WTC11 (cell line): ENCODE results near the gene L1CAM. TPM values are rescaled to one million over a fixed set of nuclear protein-coding genes. Genes with fewer than 3 reads are reported as not detected.

Source experiments
- ATAC-seq: fragments of 200-7000 bp; cut with Tn5 transposase; 2 replicates; pipeline ENCODE4 v1.10.0; 2021; ENCODE audit warnings: mild to moderate bottlenecking, moderate library complexity
- CTCF ChIA-PET: fragments of 300-600 bp; sonication (Branson Sonifier 250); formaldehyde crosslinking; loops from one replicate; lab custom pipeline; 2021; ENCODE audit warnings: antibody characterized with exemption; lab: Charles Lee
- POLR2A ChIA-PET: fragments of 350-600 bp; sonication (Branson Sonifier 250); formaldehyde crosslinking; loops from one replicate; lab custom pipeline; 2021; ENCODE audit warnings: antibody characterized with exemption; lab: Charles Lee
- DNase-seq: peaks from one replicate; pipeline ENCODE4 v3.0.0; 2021; ENCODE audit warnings: low spot score
- H3K27ac Mint-ChIP-seq: 2 replicates; pipeline ENCODE4 v1.8.0; 2021; ENCODE audit warnings: mixed read lengths
- H3K27me3 Mint-ChIP-seq: 2 replicates; pipeline ENCODE4 v1.8.0; 2021; ENCODE audit warnings: low read depth, mild to moderate bottlenecking, moderate library complexity, mixed read lengths
- H3K36me3 Mint-ChIP-seq: 2 replicates; pipeline ENCODE4 v1.8.0; 2021; ENCODE audit warnings: mixed read lengths
- H3K4me1 Mint-ChIP-seq: 2 replicates; pipeline ENCODE4 v1.8.0; 2022; ENCODE audit warnings: mixed read lengths
- H3K4me3 Mint-ChIP-seq: 2 replicates; pipeline ENCODE4 v1.8.0; 2021; ENCODE audit warnings: mild to moderate bottlenecking, moderate library complexity, mixed read lengths
- H3K9me3 Mint-ChIP-seq: 2 replicates; pipeline ENCODE4 v1.8.0; 2021; ENCODE audit warnings: mixed read lengths
- ATF1 ChIP-seq: sonication (generic); formaldehyde crosslinking; IDR thresholded peaks from 2 replicates; pipeline ENCODE4 v1.8.1; 2023; ENCODE audit warnings: mild to moderate bottlenecking, moderate library complexity, missing genetic modification reagents
- CBFB ChIP-seq: sonication (generic); formaldehyde crosslinking; IDR thresholded peaks from 2 replicates; pipeline ENCODE4 v1.8.1; 2022; ENCODE audit warnings: mild to moderate bottlenecking, low read depth, missing genetic modification reagents
- CREB1 ChIP-seq: sonication (generic); formaldehyde crosslinking; IDR thresholded peaks from 2 replicates; pipeline ENCODE4 v1.8.0; 2023; ENCODE audit warnings: mild to moderate bottlenecking, missing genetic modification reagents
- ELF4 ChIP-seq: sonication (generic); formaldehyde crosslinking; IDR thresholded peaks from 2 replicates; pipeline ENCODE4 v1.8.1; 2022; ENCODE audit warnings: low read depth, mild to moderate bottlenecking, moderate library complexity, missing genetic modification reagents
- FOXK1 ChIP-seq: sonication (generic); formaldehyde crosslinking; IDR thresholded peaks from 2 replicates; pipeline ENCODE4 v1.8.0; 2022; ENCODE audit warnings: mild to moderate bottlenecking, moderate library complexity, missing genetic modification reagents
- KAT7 ChIP-seq: sonication (generic); formaldehyde crosslinking; IDR thresholded peaks from 2 replicates; pipeline ENCODE4 v1.8.1; 2023; ENCODE audit warnings: missing genetic modification reagents, mild to moderate bottlenecking, borderline replicate concordance
- NFYB ChIP-seq: sonication (generic); formaldehyde crosslinking; conservative IDR thresholded peaks from 2 replicates; pipeline ENCODE4 v1.8.0; 2022; ENCODE audit warnings: low read depth, missing genetic modification reagents
- PRRX2 ChIP-seq: fragments of 250-450 bp; sonication (Bioruptor Pico); IDR thresholded peaks from 2 replicates; pipeline ENCODE4 v1.8.0; 2021; ENCODE audit warnings: mild to moderate bottlenecking
- ZBTB21 ChIP-seq: sonication (generic); formaldehyde crosslinking; IDR thresholded peaks from 2 replicates; pipeline ENCODE4 v1.8.1; 2023; ENCODE audit warnings: mild to moderate bottlenecking, missing genetic modification reagents, borderline replicate concordance
- ZNF263 ChIP-seq: sonication (generic); formaldehyde crosslinking; IDR thresholded peaks from 2 replicates; pipeline ENCODE4 v1.8.1; 2022; ENCODE audit warnings: low read depth, mild to moderate bottlenecking, moderate library complexity, missing genetic modification reagents
- total RNA-seq: library from RNA; stranded (reverse); gene quantifications from 3 replicates; pipeline ENCODE4 v1.2.3, GENCODE V29; 2021
- TF ChIP-seq, protein P1 (sequence below): sonication (generic); formaldehyde crosslinking; IDR thresholded peaks from 2 replicates; pipeline ENCODE4 v1.8.1; 2023; ENCODE audit warnings: mild to moderate bottlenecking, moderate library complexity, missing genetic modification reagents
- TF ChIP-seq, protein P2 (sequence below): sonication (generic); formaldehyde crosslinking; IDR thresholded peaks from 2 replicates; pipeline ENCODE4 v1.8.0; 2022; ENCODE audit warnings: missing genetic modification reagents
- TF ChIP-seq, protein P3 (sequence below): sonication (generic); formaldehyde crosslinking; IDR thresholded peaks from 2 replicates; pipeline ENCODE4 v1.8.0; 2022; ENCODE audit warnings: mild to moderate bottlenecking, missing genetic modification reagents
- TF ChIP-seq, protein P4 (sequence below): fragments of 200-600 bp; IDR thresholded peaks from 2 replicates; pipeline ENCODE4 v1.8.0; 2022; ENCODE audit warnings: antibody characterized with exemption
- TF ChIP-seq, protein P5 (sequence below): sonication (generic); formaldehyde crosslinking; IDR thresholded peaks from 2 replicates; pipeline ENCODE4 v1.8.1; 2022; ENCODE audit warnings: mild to moderate bottlenecking, moderate library complexity, missing genetic modification reagents
- TF ChIP-seq, protein P6 (sequence below): fragments of 250-450 bp; sonication (Bioruptor Pico); conservative IDR thresholded peaks from 2 replicates; pipeline ENCODE4 v1.9.0; 2021; ENCODE audit warnings: mild to moderate bottlenecking

L1CAM gene
- total RNA-seq, 1 experiment from 2014 or later = 40.2 TPM

DNA sequence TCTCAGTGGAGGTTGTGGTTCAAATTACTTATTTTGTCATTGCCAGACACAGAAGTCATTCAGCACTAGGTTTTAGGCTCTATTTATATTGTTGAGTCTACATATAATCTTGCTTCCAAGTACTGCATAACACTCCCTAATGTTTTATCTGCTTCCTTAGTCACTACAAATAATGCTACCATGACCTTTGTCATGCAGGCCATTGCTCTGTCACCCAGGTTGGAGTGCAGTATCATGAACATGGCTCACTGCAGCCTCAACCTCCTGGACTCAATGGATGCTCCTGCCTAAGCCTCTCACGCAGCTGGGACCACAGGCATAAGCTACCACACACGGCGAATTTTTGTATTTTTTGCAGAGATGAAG lies 32.1 kb downstream of the L1CAM start:
- H3K4me3 Mint-ChIP-seq = no peak overlapping the region
- CTCF ChIA-PET = no interaction called here
- ATAC-seq (no peak), DNase-seq (no peak)
- H3K9me3 Mint-ChIP-seq = no peaks in the 10 kb centered on the region
- peaks cover 50% of the 10 kb centered on the region for H3K4me1 Mint-ChIP-seq
- TF ChIP-seq ZBTB21 (CRISPR knock-in tag) (no peak), ELF4 (CRISPR knock-in tag) (no peak), ATF1 (CRISPR knock-in tag) (no peak), CBFB (CRISPR knock-in tag) (no peak), PRRX2 (no peak), ZNF263 (CRISPR knock-in tag) (no peak), NFYB (no peak), KAT7 (CRISPR knock-in tag) (no peak), CREB1 (no peak), FOXK1 (CRISPR knock-in tag) (no peak)
- TF ChIP-seq, protein P1, sequence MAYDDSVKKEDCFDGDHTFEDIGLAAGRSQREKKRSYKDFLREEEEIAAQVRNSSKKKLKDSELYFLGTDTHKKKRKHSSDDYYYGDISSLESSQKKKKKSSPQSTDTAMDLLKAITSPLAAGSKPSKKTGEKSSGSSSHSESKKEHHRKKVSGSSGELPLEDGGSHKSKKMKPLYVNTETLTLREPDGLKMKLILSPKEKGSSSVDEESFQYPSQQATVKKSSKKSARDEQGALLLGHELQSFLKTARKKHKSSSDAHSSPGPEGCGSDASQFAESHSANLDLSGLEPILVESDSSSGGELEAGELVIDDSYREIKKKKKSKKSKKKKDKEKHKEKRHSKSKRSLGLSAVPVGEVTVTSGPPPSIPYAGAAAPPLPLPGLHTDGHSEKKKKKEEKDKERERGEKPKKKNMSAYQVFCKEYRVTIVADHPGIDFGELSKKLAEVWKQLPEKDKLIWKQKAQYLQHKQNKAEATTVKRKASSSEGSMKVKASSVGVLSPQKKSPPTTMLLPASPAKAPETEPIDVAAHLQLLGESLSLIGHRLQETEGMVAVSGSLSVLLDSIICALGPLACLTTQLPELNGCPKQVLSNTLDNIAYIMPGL (CRISPR knock-in tag) = no peak
- TF ChIP-seq, protein P2, sequence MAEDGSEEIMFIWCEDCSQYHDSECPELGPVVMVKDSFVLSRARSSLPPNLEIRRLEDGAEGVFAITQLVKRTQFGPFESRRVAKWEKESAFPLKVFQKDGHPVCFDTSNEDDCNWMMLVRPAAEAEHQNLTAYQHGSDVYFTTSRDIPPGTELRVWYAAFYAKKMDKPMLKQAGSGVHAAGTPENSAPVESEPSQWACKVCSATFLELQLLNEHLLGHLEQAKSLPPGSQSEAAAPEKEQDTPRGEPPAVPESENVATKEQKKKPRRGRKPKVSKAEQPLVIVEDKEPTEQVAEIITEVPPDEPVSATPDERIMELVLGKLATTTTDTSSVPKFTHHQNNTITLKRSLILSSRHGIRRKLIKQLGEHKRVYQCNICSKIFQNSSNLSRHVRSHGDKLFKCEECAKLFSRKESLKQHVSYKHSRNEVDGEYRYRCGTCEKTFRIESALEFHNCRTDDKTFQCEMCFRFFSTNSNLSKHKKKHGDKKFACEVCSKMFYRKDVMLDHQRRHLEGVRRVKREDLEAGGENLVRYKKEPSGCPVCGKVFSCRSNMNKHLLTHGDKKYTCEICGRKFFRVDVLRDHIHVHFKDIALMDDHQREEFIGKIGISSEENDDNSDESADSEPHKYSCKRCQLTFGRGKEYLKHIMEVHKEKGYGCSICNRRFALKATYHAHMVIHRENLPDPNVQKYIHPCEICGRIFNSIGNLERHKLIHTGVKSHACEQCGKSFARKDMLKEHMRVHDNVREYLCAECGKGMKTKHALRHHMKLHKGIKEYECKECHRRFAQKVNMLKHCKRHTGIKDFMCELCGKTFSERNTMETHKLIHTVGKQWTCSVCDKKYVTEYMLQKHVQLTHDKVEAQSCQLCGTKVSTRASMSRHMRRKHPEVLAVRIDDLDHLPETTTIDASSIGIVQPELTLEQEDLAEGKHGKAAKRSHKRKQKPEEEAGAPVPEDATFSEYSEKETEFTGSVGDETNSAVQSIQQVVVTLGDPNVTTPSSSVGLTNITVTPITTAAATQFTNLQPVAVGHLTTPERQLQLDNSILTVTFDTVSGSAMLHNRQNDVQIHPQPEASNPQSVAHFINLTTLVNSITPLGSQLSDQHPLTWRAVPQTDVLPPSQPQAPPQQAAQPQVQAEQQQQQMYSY (CRISPR knock-in tag) = no peak
- TF ChIP-seq, protein P3, sequence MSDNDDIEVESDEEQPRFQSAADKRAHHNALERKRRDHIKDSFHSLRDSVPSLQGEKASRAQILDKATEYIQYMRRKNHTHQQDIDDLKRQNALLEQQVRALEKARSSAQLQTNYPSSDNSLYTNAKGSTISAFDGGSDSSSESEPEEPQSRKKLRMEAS = no peak
- TF ChIP-seq, protein P4, sequence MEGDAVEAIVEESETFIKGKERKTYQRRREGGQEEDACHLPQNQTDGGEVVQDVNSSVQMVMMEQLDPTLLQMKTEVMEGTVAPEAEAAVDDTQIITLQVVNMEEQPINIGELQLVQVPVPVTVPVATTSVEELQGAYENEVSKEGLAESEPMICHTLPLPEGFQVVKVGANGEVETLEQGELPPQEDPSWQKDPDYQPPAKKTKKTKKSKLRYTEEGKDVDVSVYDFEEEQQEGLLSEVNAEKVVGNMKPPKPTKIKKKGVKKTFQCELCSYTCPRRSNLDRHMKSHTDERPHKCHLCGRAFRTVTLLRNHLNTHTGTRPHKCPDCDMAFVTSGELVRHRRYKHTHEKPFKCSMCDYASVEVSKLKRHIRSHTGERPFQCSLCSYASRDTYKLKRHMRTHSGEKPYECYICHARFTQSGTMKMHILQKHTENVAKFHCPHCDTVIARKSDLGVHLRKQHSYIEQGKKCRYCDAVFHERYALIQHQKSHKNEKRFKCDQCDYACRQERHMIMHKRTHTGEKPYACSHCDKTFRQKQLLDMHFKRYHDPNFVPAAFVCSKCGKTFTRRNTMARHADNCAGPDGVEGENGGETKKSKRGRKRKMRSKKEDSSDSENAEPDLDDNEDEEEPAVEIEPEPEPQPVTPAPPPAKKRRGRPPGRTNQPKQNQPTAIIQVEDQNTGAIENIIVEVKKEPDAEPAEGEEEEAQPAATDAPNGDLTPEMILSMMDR = no peak
- TF ChIP-seq, protein P5, sequence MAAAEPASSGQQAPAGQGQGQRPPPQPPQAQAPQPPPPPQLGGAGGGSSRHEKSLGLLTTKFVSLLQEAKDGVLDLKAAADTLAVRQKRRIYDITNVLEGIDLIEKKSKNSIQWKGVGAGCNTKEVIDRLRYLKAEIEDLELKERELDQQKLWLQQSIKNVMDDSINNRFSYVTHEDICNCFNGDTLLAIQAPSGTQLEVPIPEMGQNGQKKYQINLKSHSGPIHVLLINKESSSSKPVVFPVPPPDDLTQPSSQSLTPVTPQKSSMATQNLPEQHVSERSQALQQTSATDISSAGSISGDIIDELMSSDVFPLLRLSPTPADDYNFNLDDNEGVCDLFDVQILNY = no peak
- TF ChIP-seq, protein P6, sequence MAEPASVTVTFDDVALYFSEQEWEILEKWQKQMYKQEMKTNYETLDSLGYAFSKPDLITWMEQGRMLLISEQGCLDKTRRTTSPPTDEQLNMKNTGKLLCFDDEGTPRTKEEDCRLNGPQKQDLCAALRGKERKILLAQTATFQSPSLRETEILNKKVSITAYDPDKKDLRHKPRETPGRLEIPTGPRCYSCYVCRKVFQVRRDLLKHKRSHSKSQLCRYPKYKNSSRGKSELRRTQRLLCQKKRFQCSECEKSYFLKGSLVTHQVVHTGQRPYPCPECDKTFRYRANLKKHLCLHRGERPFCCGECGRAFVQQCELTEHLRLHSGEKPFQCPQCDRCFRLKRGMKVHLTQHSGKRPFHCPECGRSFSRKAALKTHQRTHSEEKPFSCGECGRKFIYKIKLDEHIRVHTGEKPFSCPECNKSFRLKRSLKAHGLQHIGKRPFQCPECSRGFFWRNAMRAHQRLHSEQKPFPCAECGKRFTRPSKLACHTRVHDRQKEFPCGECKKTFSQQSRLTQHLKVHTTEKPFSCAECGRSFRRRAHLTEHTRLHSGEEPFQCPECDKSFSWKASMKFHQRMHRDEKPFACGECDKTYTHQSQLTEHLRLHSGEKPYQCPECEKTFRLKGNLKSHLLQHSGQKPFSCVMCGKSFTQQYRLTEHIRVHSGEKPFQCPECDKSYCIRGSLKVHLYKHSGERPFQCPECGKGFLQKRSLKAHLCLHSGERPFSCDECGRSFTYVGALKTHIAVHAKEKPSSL (CRISPR knock-in tag) = no peak
- no peaks in the 10 kb centered on the region for H3K36me3 Mint-ChIP-seq
- no peak overlapping the region for H3K27ac Mint-ChIP-seq
- POLR2A ChIA-PET = no interaction called here
- H3K27me3 Mint-ChIP-seq = peaks cover 37% of the 10 kb centered on the region
